Colon (tissue), 2 donors: ENCODE results near the gene DGKE.

Experiments used
- FAIRE-seq: peaks from 2 replicates; lab custom pipeline; 2012; peaks lifted over from hg19 to GRCh38; lab: Jason Lieb, UNC
- donor health status: control.
- donor health status: control.

The DGKE gene

DNA sequence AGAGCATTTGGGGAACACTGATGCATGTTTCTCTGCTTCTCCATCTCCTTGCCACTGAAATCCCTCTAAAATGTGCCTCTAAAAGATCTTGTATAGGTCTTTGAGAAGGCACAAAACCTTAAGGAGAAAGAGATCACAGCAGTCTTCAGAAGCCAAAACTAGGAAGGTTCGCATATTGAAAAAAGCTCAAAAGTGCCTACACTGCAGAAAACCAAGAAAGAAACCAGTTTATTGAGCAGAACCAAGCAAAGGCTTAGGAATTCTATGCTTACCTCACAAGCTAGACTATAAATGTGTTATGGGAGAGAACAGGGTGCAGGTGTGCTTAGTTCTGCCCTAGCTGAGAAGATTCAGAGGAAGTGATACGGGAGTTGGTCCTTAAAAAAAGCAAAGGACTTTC, 16.6 kb downstream of the DGKE start:
- FAIRE-seq, result no peak

DNA sequence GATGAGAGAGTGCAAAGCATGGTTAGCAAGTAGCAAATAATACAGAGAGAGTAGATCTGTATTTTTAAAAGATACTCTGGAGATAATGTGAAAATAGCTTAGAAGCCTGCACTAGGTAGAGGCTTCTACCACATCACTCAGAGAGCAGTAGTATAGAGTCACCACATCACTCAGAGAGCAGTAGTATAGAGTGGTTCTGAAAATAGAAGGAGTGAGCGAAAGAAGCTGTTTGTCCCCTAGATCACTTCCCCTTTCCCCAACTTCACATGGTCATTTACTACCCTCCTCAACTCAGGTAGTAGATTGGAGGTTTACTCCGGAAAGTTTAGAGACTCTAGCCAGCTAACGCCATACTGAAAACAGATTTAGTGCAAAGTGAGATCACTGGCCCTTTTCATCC, 17.1 kb downstream of the DGKE start:
- FAIRE-seq, result no peak

DNA sequence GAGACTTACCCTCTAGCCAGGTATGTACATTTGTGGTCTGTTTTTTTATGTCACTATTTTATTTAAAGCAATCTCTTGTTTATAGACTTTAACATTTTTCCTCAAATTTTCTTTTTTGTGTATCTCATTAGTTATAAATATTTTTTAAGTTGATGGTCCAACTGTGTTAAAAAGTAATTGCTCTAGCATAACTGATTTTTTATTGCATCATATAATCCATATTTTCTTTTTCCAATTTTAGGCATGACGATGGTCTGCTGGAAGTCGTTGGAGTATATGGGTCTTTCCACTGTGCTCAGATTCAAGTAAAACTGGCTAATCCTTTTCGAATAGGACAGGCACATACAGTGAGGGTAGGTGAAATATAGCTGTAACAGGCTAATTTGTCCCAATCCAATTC, 27.9 kb downstream of the DGKE start:
- no peak for FAIRE-seq

DNA sequence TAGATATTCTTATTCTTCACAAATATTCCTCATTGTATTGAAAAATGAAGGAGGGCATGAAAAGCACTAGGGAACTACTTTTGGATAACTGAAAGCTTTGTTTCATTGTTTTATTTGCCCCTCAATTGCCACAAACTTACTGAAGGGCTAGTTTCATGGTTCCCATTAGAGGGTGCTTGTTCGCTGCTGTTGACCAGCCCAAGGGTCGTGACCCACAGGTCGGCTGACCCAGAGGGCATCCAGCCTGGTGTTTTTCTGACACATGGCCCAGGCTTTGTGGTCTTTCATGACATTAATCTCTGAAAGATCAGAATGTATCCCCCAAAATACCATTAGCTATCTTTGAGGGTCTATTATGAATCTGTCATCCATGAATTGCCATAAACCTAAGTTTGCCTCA, 30.0 kb downstream of the DGKE start:
- no peak for FAIRE-seq

DNA sequence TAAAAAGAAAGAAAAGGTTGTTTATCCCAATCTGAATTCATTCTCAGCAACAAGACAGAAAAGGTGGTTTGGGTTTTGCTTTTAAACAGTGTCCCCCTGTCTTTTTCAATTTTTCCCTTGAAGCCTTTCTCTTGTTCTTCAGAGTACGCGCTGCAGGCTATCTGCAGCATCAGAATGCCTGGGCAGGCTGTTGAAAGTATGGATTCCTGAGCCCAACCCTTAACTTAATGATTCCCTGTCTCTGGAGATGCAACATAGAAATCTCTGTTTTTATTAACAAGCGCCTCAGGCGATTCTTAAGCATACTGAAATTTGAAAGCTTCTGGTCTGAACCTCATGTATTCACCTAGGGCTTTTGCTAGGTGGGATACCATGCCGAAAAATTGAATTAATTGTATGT, 32.1 kb downstream of the DGKE start:
- FAIRE-seq, result no peak

DNA sequence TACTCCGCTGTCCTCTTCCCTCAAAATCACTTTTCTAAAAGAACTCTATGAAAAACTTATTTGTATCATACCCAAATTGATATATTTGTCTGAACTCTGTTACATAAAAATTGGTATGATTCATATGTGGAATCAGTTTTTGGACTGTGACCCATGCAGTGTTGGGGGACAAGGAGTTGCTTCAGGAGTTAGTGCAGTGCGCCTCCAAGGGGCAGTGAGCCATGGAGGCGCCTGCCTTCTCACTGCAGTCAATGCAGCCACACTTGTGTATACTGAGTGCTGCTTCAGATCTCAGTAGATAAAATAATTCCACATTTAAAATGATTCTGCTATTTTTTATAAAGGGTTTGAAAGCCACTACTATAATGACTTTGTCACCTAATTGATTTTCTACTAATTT, 32.5 kb downstream of the DGKE start:
- no peak for FAIRE-seq

DNA sequence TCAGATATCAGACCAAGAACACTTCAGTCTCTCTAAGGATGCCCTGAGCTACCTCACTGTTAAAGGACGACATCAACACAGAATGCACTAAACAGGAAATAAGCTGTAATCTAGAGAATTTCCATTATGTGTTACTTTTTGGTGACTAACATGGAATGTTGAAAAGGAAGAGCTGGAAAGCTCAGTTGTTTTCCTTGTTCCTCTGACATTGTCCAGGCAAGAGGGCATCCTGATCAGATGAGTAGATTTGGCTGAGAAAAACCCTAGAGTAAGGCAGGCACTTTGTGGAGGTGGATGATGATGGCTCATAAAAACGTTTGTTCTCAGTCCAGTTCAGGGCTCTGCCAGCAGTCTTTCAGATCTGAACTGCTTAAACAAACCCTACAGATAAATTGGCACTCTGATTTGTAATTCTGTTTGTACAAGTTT, 34.0 kb downstream of the DGKE start:
- no peak for FAIRE-seq

DNA sequence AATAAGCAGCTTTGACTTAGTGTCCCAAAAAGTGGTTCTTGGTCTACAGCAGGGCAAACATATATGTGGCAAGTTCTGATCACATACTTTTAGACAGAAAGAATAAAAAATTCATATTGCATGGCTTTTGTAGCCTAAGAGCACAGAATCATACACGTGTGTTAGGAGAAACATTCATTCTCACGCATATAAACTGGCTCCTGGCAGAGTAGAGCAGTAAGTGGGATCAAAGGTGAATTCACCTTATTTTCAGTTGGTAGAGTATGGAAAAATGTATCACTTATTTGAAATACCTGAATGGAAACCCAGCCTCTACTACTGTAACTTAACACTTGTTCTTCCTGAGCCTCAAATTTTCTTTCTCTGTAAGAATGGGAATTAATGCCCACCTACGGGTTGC, 34.8 kb downstream of the DGKE start:
- FAIRE-seq, result no peak

DNA sequence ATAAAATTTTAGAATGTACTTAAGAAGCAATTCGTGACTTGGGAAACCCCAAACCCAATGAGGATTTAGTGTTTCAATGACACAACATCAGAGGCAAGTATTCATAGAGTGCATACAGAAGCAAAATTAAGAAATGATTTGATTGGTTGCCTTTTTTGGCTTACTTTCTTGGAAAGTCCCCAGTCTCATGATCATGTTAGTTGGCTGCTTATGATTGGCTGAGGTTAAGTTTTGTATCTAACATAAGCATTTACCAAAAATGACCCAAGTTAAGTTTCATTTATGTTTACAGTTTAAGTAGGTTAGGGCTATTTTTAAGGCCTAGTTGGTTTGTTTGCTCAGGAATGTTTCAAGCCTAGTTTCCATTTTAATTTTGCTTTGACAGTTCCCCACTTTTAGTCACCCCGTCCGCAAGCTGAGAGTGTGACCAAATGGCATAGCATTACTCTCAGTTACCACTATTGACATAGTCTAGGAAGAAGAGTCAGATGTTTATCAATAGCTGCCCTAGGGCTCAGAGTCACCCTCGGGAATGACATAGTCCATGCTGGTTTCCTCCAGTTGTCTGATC, 36.2 kb downstream of the DGKE start:
- no peak for FAIRE-seq

DNA sequence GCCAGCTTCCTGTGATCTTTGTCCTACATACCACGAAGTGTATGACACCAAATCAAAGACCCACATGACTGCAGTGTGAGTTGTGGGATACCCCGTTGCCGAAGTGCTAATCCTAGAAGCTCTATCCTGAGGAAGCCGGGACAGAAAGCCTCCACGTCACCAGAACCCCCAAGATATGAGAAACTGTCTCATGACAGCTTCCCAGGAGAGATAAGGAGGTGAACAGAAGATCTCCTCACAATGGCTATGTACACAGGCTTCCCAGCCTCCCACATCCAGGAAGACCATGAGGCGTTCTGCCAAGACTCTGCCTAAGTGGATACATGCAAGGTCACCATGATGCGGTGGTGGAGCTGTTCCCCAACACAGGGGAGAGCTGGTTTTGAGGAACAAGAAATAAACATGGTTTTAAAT, 42.8 kb downstream of the DGKE start:
- FAIRE-seq, result no peak

DNA sequence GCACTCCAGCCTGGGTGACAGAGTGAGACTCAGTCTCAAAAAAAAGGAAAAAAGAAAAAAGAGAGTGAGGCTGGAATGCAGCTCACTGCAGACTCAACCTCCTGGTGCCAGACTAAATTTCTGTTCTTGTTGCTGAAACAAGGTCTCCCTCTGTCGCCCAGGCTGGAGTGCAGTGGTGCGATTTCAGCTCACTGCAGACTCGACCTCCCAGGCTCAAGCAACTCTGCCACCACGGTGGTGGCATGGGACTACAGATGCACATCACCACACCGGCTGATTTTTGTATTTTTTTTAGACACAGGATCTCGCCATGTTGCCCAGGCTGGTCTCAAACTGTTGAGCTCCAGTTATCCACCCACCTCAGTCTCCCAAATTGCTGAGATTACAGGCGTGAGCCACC, 45.3 kb downstream of the DGKE start:
- FAIRE-seq, result no peak

DNA sequence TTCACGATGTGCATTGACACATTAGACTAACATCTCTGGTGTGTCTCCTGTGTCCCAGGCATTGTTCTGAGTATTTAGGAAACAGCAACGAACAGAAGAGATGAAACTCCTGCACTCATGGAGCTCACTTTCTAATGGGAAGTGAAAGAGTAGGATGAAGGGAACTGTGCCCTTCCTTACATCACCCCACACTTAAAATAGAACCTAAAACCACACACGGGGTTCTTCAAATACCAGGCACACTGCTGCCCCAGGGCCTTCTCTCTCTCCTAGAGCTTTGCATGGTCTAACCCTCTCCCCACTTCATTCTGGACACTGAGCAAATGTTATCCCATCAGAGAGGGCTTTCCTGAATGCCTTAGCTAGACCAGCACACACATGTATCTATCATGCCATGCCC, 46.2 kb downstream of the DGKE start:
- FAIRE-seq, result no peak

DNA sequence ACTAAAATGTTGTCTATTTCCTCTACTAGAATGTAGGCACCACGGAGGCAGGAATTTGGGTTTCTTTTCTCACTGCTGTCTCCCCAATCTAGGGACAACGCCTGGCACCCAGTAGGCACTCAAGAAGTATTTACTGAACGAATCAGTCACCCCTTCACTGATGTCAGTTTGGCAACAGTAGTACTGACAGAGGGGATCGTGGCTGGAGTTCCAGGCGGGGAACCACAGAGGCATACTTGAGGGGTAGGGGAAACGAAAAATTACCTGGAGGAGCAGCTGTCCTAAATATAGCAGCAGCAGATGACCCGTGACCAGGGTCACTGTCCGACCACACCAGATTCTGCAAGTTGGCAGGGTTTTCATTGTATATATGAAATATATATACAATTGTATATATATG, 46.6 kb downstream of the DGKE start:
- no peak for FAIRE-seq

DNA sequence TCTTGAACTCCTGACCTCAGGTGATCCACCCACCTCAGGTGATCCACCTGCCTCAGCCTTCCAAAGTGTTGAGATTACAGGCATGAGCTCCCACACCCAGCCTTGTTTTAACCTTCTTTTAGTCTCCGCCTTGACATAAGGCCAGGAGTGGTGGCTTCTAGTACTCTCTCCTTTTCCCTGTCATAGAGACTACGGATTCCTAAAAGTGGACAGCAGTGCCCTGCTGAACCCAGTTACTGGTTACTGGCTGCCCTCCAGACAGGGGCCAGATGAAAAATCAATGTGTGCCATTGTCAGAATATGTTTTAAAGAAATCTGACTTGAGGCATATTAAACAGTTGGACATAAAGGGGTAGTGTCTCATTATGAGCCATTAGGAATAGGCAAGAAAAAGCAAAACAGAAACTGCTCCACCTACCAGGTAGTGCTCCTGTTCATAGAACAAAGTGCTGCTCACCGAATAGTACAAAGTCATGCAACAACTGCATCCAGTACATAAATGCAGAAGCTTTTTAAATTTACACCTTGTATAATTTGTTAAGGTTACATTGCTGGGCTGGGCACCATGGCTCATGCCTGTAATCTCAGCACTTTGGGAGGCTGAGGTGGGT, 47.8 kb downstream of the DGKE start:
- FAIRE-seq, result no peak

DNA sequence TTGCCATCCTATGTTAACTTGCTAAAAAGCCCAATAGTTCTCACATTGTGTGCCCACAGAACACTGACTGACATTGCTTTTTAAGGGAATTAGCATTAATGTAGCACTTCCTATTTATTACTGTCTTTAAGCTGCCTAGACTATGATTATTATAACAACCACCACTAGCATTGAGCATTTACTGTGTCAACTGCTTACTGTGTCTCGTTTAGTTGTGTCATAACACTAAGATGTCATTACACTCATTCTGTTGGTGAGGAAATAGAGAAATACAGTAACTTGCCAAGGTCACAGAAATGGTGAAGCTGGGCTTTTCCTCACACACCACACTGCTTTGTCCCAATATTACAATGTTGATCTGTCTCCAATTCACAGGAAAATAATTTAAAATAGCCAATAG, 49.7 kb downstream of the DGKE start:
- FAIRE-seq, result no peak

DNA sequence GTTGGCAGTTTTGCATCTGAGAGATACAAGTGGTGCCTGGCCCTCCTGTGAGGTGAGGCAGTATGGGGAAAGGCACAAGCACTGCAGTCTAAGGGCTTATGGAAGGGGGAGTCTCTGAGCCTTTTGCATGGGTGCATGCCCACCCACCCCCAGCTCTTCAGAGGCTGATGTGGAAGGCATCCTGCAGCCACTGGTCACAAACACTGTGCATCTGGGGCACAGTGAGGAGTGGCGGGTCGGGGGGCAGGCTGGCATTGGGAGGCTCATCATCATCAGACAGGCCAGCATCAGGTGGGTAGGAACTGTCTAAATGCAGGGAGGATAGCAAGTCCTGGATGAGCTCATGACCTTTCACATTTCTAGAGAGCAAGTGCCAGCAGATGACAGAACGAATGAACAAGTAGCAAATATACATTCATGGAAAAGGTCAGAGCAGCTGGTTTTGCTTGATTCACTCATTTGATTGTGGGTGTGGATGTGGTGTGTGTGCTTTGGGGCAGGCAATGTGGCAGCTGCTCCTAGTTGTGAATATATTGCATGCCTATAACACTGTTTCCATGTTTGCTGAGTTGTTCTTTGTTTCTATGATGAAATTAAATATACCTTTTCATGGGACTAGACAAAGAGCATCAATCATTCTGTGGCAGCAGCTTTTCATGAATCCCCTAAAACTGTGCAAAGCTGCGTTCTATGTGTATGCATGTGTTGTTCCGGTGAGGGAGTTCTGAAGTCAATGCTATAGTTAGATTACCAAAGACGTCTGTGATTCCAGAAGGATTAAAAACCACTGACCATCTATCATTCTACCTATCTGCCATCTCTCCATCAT, 50.7 kb downstream of the DGKE start:
- FAIRE-seq, result no peak

DNA sequence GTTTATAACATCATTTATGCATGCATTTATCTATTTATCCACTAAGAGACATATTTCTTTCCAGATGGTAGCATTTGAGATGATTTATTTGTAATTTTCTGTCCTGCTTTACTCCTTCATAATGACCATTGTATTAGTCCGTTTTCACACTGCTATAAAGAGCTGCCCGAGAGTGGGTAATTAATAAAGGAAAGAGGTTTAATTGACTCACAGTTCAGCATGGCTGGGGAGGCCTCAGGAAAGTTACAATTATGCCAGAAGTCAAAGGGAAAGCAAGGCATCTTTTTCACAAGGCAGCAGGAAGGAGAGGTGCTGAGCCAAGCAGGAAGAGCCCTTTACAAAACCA, 51.3 kb downstream of the DGKE start:
- FAIRE-seq, result no peak

DNA sequence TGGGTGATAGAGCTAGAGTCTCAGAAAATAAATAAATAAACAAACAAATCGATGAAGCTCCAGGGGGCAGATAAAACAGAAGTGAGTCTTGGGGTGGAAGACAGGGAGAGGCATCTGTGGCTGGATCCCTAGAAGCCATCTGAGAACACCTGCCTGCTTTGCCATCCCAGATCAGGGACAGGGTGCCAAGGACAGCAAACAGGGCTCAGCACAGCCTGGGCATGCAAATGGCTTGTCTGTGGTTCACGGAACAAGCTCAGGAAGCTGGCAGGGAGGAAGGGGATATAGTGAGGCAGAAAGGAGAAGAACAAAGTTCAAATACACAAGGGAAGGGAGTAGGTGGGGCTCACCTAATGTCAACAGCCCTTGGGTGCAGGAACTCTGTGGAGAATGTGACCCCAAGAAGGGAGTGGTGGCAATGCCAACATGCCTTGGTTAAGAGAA, 52.4 kb downstream of the DGKE start:
- no peak for FAIRE-seq

DNA sequence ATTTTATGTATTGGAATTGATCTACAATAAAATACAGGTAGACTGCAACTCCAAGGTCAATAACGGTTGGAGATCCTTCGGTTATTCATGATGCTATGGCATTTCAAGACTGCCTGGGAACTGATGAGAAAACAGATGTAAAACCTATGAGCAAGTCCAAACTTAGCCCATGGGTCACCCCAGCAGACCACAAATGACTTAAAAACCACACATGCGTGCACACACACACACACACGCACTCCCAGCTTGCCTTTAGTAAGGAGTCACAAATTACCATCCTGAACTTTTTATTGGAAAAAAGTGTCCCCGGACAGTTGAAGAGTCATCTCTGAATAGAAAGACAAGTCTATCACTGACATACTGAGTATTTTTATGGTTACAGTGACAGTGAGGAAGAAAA, 53.2 kb downstream of the DGKE start:
- no peak for FAIRE-seq

DNA sequence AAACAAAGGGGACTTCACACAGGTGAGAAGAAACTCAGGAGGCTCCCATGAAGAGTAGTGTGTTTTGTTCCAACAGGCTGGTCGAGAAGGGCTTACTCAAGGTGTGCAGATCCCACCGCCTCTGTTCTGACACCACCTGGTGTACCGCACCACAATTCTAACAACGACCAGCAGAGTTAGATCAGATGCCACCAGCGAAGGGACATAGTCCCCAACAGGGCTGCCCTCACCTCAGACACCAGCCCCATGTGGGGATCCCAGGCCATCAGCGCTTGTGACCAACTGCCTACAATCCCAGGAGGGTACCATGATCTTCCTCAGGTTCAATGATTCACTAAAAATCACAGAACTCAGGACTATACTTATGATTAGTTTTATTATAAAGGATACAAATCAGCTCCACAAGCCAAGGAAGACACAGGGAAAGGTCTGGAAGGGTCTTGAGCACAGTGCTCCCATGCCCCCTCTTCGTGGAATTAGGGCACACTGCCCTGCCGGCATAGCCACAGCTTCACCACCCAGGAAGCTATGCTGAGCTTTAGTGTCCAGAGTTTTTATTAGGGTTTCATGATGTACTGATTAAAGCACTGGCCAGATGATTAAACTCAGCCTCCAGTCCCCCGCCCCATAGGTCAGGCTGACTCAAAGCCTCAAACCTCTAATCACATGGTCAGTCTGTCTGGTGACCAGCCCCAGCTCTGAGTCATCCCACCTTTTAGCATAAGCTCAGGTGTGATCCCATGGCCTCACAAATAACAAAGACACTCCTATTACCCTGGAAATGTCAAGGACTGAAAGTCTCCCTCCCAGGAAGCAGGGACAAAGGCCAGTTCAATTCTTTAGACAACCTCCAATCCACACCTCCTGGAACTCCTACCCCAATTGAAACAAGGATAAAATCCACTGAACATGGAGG, 53.9 kb downstream of the DGKE start:
- FAIRE-seq, result no peak

DNA sequence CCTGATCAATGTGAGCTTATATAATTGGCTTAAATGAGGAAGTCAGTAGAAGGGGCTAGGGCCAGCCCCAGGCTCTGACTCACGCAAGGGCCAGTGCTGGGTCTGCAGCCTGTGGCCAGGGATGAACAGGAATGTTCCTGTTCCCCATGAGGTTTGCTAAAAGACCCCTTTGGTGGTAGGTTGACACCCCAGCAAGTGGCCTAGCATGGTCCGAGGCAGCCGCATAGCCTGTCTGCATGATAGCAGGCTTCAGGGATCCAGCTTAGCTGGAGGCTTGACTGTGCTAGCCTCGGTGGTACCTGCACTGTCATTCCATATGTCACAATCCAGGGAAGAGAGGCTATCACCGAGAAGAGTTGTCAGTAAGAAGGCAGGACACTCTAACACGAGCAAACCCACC, 56.4 kb downstream of the DGKE start:
- FAIRE-seq, result no peak

DNA sequence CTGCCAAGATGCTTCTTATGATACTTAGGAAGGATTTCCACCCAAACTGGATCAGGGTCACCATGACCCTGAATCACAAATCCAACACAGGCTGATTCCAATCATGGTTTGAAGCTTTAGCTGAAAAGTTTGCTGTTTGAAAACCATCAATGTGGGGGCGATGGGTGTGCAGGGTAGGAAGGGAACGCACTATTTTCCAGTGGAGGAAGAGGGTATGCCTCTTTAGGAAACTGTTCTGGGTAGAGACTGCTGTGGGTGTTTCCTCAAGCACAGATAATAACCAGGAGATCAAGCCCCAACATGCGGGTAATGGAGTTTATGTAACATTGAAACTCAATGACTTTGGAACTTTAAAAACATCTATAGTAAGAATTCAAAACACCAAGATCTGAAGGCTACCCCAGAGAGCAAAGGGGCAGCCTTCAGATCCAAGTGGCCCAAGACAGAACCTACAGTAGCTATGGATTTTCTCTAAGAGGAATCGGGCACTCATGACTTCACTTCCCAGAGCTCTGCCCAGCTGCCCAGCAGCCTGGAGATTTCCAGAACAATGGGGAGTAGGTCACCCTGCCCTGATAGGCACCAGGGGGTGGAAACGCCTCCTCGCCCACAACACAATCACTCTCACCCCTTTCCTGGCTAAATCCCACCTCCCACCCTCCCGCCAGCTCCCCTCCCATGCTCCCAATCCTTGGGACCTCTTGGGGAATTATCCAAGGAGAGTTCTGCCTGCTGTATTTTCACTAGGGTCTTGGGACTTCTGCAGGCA, 57.1 kb downstream of the DGKE start:
- FAIRE-seq, result no peak
